IPS-NIHi11 (cell line): ENCODE results near the gene HAO1.

Experiments
- DNase-seq: peaks from one replicate; pipeline ENCODE4 v3.0.0; 2012; ENCODE audit warnings: mixed read lengths, low spot score

The HAO1 gene

GRCh38 chr20:7926767-7927166 lies 13.5 kb downstream of the HAO1 start:
- no peak for DNase-seq

- DNase-seq: no peak
Observed at GRCh38 chr20:7926323-7926722, 13.9 kb downstream of the HAO1 start.

- DNase-seq: no peak
Observed at GRCh38 chr20:7924692-7925091, 15.6 kb downstream of the HAO1 start.

- DNase-seq: no peak
Observed at GRCh38 chr20:7916648-7917047, 23.6 kb downstream of the HAO1 start.

GRCh38 chr20:7912551-7912950 lies 27.7 kb downstream of the HAO1 start:
- DNase-seq: no peak

- no peak for DNase-seq
Observed at GRCh38 chr20:7911586-7912330, 28.5 kb downstream of the HAO1 start.

GRCh38 chr20:7908905-7909304 lies 31.4 kb downstream of the HAO1 start:
- no peak for DNase-seq

GRCh38 chr20:7903429-7903828 lies 36.8 kb downstream of the HAO1 start:
- DNase-seq: no peak

- no peak for DNase-seq
Observed at GRCh38 chr20:7902879-7903278, 37.4 kb downstream of the HAO1 start.

- DNase-seq: no peak
Observed at GRCh38 chr20:7897781-7898364, 42.4 kb downstream of the HAO1 start.

- no peak for DNase-seq
Observed at GRCh38 chr20:7893014-7893730, 47.1 kb downstream of the HAO1 start.

GRCh38 chr20:7891705-7892104 lies 48.6 kb downstream of the HAO1 start:
- no peak for DNase-seq

GRCh38 chr20:7889736-7890135 lies 50.5 kb downstream of the HAO1 start:
- no peak for DNase-seq

- no peak for DNase-seq
Observed at GRCh38 chr20:7883741-7884140, 56.5 kb downstream of the HAO1 start.

GRCh38 chr20:7883309-7883708 lies 56.9 kb downstream of the HAO1 start:
- no peak for DNase-seq

- no peak for DNase-seq
Observed at GRCh38 chr20:7882076-7882475, 58.2 kb downstream of the HAO1 start.

- no peak for DNase-seq
Observed at GRCh38 chr20:7881551-7881950, 58.7 kb downstream of the HAO1 start.

GRCh38 chr20:7879883-7880282 lies 60.4 kb downstream of the HAO1 start:
- DNase-seq: no peak

GRCh38 chr20:7868108-7868507 lies 72.2 kb downstream of the HAO1 start:
- DNase-seq: no peak

- no peak for DNase-seq
Observed at GRCh38 chr20:7866285-7866684, 74.0 kb downstream of the HAO1 start.

GRCh38 chr20:7859356-7859802 lies 80.9 kb downstream of the HAO1 start:
- DNase-seq: peak; percentile 38

- DNase-seq: no peak
Observed at GRCh38 chr20:7858734-7859250, 81.5 kb downstream of the HAO1 start.

GRCh38 chr20:7856756-7857155 lies 83.5 kb downstream of the HAO1 start:
- no peak for DNase-seq
